PC-9 (cell line): ENCODE results near the gene PRRC2A. TPM values are rescaled to one million over a fixed set of nuclear protein-coding genes. Genes with fewer than 3 reads are reported as not detected.
A peak's percentile ranks its signal among the peaks of the same experiment; 100 is the strongest.

Experiments used
- BruUV-seq: library from RNA; stranded (reverse); fragments of 400-500 nt; replicated peaks from 2 replicates; lab custom pipeline; 2021; lab: Mats Ljungman, UMichigan
- CTCF ChIA-PET: fragments of 300-600 bp; sonication (Branson Sonifier 250); formaldehyde crosslinking; loops from one replicate; lab custom pipeline; 2022; ENCODE audit warnings: antibody characterized with exemption; lab: Charles Lee
- POLR2A ChIA-PET: fragments of 300-600 bp; sonication (Branson Sonifier 250); formaldehyde crosslinking; loops from one replicate; lab custom pipeline; 2022; ENCODE audit warnings: antibody characterized with exemption; ENCODE audit not compliant: unreplicated experiment; lab: Charles Lee
- DNase-seq, 2 experiments: peaks; one replicate each; pipeline versions ENCODE4 v3.0.0 to v3.0.0-alpha.2; 2015 to 2022; ENCODE audit warnings: mixed read lengths in 1 of 2
- H2AFZ ChIP-seq: fragments of 200-600 bp; sonication (generic); 2 replicates; pipeline ENCODE4 v1.8.1; 2017; ENCODE audit warnings: antibody characterized with exemption
- H3F3A ChIP-seq: fragments of 200-600 bp; sonication (generic); 2 replicates; pipeline ENCODE4 v1.8.1; 2017; ENCODE audit warnings: antibody characterized with exemption, mild to moderate bottlenecking, low read depth; ENCODE audit not compliant: insufficient read depth
- H3K27ac ChIP-seq: fragments of 200-600 bp; sonication (generic); 2 replicates; pipeline ENCODE4 v1.6.1; 2016; ENCODE audit warnings: mixed run types
- H3K27me3 ChIP-seq: fragments of 200-600 bp; sonication (generic); 2 replicates; pipeline ENCODE4 v1.6.1; 2016; ENCODE audit warnings: low read depth, mixed run types; ENCODE audit not compliant: insufficient read depth
- H3K36me3 ChIP-seq: fragments of 200-600 bp; sonication (generic); 2 replicates; pipeline ENCODE4 v1.6.1; 2016; ENCODE audit warnings: low read depth, mixed run types
- H3K4me1 ChIP-seq: fragments of 200-600 bp; sonication (generic); replicated peaks from 2 replicates; pipeline ENCODE4 v1.6.1; 2016; ENCODE audit warnings: mixed run types; ENCODE audit not compliant: insufficient read depth
- H3K4me2 ChIP-seq: fragments of 200-600 bp; sonication (generic); 2 replicates; pipeline ENCODE4 v1.6.1; 2017; ENCODE audit warnings: mixed run types
- H3K4me3 ChIP-seq: fragments of 200-600 bp; sonication (generic); 2 replicates; pipeline ENCODE4 v1.6.1; 2016; ENCODE audit warnings: mixed run types
- H3K79me2 ChIP-seq: fragments of 200-600 bp; sonication (generic); 2 replicates; pipeline ENCODE4 v1.6.1; 2017; ENCODE audit warnings: low read depth, mixed run types
- H3K9me2 ChIP-seq: fragments of 200-600 bp; sonication (generic); 2 replicates; pipeline ENCODE4 v1.8.1; 2017; ENCODE audit warnings: mild to moderate bottlenecking; ENCODE audit not compliant: insufficient read depth
- H3K9me3 ChIP-seq: fragments of 200-600 bp; sonication (generic); 2 replicates; pipeline ENCODE4 v1.8.1; 2016; ENCODE audit warnings: low read depth; ENCODE audit not compliant: insufficient read depth
- H4K20me1 ChIP-seq: fragments of 200-600 bp; sonication (generic); 2 replicates; pipeline ENCODE4 v1.8.1; 2017; ENCODE audit not compliant: insufficient read depth
- EZH2 ChIP-seq: fragments of 200-600 bp; sonication (generic); IDR thresholded peaks from 2 replicates; pipeline ENCODE4 v1.8.0; 2017; ENCODE audit warnings: antibody characterized with exemption, low read depth
- intact Hi-C: fragments of 100-400 bp; cut with micrococcal nuclease; formaldehyde crosslinking; loops from one replicate; pipeline ENCODE4 v1.10.0; 2022; ENCODE audit not compliant: unreplicated experiment
- total RNA-seq: library from RNA; stranded (reverse); gene quantifications from 2 replicates; pipeline ENCODE4 v1.2.3, GENCODE V29; 2021
- TF ChIP-seq, protein P1 (sequence below): fragments of 200-600 bp; sonication (generic); conservative IDR thresholded peaks from 2 replicates; pipeline ENCODE4 v1.6.1; 2017; ENCODE audit warnings: mixed run types, antibody characterized with exemption, mild to moderate bottlenecking, moderate library complexity

PRRC2A gene
- total RNA-seq, 1 experiment from 2014 or later = 192 TPM

GRCh38 chr6:31577579-31577966 lies 42.9 kb upstream of the PRRC2A start:
- ChIA-PET CTCF (interaction anchor here (0.5 to 0.6 kb wide), 2 partner anchors 24 kb away, joined by 3 to 4 read pairs; no protein-coding TSS in a partner anchor), POLR2A (no interaction called here)
- Histone ChIP-seq H3K79me2 (no peaks in the 10 kb centered on the region), H3K4me2 (no peak overlapping the region), H3K4me3 (no peak overlapping the region), H3K36me3 (no peaks in the 10 kb centered on the region), H3K9me2 (no peaks in the 10 kb centered on the region), H3K27me3 (0 out of 2 replicates have a peak, but pooled peaks cover 5% of the 10 kb centered on the region), H3K27ac (no peak overlapping the region), H3K9me3 (no peaks in the 10 kb centered on the region), H4K20me1 (no peaks in the 10 kb centered on the region), H3K4me1 (0 out of 2 replicates have a peak, but pooled peaks cover 5% of the 10 kb centered on the region), H3F3A (peaks cover 5% of the 10 kb centered on the region; the same call in 1 of the 2 replicates), H2AFZ (no peak overlapping the region)
- no peak for DNase-seq
- intact Hi-C loops = no loop called here
- TF ChIP-seq EZH2 = no peak
- TF ChIP-seq, protein P1, sequence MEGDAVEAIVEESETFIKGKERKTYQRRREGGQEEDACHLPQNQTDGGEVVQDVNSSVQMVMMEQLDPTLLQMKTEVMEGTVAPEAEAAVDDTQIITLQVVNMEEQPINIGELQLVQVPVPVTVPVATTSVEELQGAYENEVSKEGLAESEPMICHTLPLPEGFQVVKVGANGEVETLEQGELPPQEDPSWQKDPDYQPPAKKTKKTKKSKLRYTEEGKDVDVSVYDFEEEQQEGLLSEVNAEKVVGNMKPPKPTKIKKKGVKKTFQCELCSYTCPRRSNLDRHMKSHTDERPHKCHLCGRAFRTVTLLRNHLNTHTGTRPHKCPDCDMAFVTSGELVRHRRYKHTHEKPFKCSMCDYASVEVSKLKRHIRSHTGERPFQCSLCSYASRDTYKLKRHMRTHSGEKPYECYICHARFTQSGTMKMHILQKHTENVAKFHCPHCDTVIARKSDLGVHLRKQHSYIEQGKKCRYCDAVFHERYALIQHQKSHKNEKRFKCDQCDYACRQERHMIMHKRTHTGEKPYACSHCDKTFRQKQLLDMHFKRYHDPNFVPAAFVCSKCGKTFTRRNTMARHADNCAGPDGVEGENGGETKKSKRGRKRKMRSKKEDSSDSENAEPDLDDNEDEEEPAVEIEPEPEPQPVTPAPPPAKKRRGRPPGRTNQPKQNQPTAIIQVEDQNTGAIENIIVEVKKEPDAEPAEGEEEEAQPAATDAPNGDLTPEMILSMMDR = no peak
- no TSS peak for BruUV-seq

- Histone ChIP-seq H3K9me3 (no peaks in the 10 kb centered on the region), H3K4me3 (no peak overlapping the region), H2AFZ (no peak overlapping the region), H3F3A (peaks cover 5% of the 10 kb centered on the region; the same call in 1 of the 2 replicates), H3K27me3 (0 out of 2 replicates have a peak, but pooled peaks cover 5% of the 10 kb centered on the region), H3K9me2 (no peaks in the 10 kb centered on the region), H3K79me2 (no peaks in the 10 kb centered on the region), H3K4me1 (0 out of 2 replicates have a peak, but pooled peaks cover 5% of the 10 kb centered on the region), H4K20me1 (no peaks in the 10 kb centered on the region), H3K4me2 (no peak overlapping the region), H3K27ac (0 out of 2 replicates have a peak overlapping the region, but pooled peaks have one; percentile 7), H3K36me3 (no peaks in the 10 kb centered on the region)
- TF ChIP-seq, protein P1 = no peak
- TF ChIP-seq EZH2 = no peak
- CTCF ChIA-PET = no interaction called here
- BruUV-seq = no TSS peak
- peak; percentile 24 to 45 for DNase-seq
- intact Hi-C loops = no loop called here
- POLR2A ChIA-PET = no interaction called here
These were observed 42.1 kb upstream of the PRRC2A start for GRCh38 chr6:31578184-31579118.

DNA sequence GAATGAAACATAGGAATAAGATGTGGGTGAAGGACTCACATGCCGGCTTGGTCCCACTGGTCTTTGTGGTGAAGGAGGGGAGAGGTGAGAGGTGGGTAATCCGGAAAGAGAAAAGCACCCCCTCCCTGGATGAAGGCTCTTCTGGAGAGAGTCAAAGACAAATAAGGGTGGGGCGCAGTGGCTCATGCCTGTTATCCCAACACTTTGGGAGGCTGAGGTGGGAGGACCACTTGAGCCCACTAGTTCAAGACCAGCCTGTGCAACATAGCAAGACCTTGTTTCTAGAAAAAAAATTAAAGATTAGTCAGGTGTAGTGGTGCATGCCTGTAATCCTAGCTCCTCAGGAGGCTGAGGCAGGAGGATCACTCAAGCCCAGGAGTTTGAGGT lies 41.4 kb upstream of the PRRC2A start:
- DNase-seq = no peak
- intact Hi-C loops = no loop called here
- ChIA-PET CTCF (no interaction called here), POLR2A (no interaction called here)
- no TSS peak for BruUV-seq
- H3K36me3 ChIP-seq = no peaks in the 10 kb centered on the region
- peaks cover 5% of the 10 kb centered on the region; the same call in 1 of the 2 replicates for H3F3A ChIP-seq
- H3K4me2 ChIP-seq = no peak overlapping the region
- 0 out of 2 replicates have a peak, but pooled peaks cover 5% of the 10 kb centered on the region for H3K27me3 ChIP-seq
- H3K4me1 ChIP-seq = 0 out of 2 replicates have a peak, but pooled peaks cover 5% of the 10 kb centered on the region
- no peak overlapping the region for H3K27ac ChIP-seq
- no peak for TF ChIP-seq EZH2
- TF ChIP-seq, protein P1 = no peak
- H3K79me2 ChIP-seq = no peaks in the 10 kb centered on the region
- H3K4me3 ChIP-seq = no peak overlapping the region
- H2AFZ ChIP-seq = no peak overlapping the region
- H4K20me1 ChIP-seq = no peaks in the 10 kb centered on the region
- no peaks in the 10 kb centered on the region for H3K9me2 ChIP-seq
- H3K9me3 ChIP-seq = no peaks in the 10 kb centered on the region
